Measurements from ENCODE around the gene AFF1.

GRCh38 chr4:86971355-86971683 lies 36.5 kb downstream of the AFF1 start:
- TF ChIP-seq, protein P1, sequence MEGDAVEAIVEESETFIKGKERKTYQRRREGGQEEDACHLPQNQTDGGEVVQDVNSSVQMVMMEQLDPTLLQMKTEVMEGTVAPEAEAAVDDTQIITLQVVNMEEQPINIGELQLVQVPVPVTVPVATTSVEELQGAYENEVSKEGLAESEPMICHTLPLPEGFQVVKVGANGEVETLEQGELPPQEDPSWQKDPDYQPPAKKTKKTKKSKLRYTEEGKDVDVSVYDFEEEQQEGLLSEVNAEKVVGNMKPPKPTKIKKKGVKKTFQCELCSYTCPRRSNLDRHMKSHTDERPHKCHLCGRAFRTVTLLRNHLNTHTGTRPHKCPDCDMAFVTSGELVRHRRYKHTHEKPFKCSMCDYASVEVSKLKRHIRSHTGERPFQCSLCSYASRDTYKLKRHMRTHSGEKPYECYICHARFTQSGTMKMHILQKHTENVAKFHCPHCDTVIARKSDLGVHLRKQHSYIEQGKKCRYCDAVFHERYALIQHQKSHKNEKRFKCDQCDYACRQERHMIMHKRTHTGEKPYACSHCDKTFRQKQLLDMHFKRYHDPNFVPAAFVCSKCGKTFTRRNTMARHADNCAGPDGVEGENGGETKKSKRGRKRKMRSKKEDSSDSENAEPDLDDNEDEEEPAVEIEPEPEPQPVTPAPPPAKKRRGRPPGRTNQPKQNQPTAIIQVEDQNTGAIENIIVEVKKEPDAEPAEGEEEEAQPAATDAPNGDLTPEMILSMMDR (conservative IDR thresholded peaks at IDR 0.05; ENCODE audit: low read depth, low read length) = no peak
- TF ChIP-seq POLR2A (IDR thresholded peaks at IDR 0.05; ENCODE audit: low read depth, low read length) (no peak), RCOR1 (IDR thresholded peaks at IDR 0.05; ENCODE audit: insufficient replicate concordance, low read length) (no peak)

Measured in IMR-90 (cell line).